ENCODE measurements around the gene ECE1.
A peak's percentile ranks its signal among the peaks of the same experiment; 100 is the strongest.

Gene ECE1

DNA sequence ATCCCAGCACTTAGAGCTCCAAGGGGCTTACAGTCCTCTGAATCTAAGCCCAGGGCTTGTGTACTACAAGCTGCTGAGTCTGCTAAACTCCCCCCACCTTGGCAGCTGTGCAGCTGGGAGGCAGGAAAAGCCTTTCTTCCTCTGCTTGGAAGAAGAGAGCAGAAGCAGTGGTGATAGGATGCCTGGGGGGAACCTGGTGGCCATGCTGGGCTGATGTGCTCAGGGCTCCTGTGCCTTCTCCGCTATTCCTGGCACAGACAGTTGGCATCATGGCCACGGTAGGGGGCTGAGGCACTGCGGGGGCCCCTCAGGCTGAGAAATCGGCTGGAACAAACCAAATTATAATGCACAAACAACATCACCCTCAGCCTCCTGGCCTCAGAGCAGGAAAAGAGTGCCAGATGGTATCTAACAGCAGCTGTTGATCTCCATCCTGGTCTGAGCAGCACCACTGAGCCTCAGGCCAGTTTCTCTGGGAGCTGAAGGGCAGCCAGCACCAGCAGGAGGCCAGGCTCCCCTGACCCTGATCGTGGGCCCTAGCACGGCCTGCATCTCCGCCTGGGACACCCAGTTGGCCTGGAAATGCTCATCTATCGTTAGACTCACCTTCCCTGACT, 35.8 kb downstream of the ECE1 start:
- DNase-seq (ENCODE audit: low read depth) = no peak

DNA sequence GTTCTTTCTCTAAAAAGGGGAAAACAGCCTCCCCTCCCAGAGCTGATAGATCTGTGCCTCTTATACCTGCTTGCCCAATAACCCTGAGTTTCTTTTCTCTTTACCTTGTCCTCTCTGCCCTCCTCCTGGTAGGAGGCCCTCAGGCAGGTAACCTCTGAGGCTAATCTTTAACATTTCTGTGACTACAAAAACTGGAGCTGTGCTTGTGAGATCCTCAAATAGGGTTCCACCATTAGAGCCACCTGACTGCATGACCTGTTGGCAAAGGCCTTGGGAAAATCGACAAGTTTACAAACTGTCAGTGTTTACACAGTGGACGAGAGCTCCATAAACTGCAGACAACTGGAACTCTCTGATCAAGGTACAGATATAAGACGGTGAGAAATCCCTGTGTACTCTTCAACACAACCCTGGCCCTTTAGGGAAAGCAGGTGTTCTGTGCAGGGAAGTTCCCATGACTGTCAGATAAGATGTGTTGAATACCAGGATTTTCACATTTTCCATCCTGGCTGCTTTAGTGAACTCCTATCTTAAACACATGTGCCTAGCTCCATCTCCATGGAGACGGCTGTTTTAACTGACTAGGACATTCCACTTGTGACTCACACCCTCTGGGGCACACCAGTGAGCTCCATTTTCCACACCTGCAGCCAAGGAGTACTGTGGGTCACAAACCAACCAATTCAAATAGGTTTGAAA, 38.3 kb downstream of the ECE1 start:
- DNase-seq (ENCODE audit: low read depth) = peak; percentile 89

DNA sequence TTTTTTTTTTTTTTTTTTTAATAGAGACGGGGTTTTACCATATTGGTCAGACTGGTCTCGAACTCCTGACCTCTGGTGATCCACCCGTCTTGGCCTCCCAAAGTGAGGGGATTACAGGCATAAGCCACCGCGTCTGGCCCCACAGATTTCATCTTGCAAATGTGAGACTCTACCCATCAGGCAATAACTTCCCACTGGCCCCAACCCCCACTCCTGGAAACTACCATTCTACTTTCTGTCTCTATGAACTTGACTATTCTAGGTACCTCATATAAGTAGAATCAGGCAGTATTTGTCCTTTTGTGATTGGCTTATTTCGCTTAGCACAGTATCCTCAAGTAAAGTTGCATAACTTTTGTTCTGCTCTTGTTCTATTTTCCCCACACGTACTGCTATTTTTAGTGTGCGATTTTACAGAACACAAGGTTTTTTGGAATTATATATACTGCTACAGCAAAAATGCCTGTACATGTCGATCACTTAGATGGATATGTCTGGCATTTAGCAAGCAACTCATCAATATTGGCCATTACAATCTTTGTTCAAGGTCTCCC, 40.2 kb downstream of the ECE1 start:
- DNase-seq (ENCODE audit: low read depth) = no peak

DNA sequence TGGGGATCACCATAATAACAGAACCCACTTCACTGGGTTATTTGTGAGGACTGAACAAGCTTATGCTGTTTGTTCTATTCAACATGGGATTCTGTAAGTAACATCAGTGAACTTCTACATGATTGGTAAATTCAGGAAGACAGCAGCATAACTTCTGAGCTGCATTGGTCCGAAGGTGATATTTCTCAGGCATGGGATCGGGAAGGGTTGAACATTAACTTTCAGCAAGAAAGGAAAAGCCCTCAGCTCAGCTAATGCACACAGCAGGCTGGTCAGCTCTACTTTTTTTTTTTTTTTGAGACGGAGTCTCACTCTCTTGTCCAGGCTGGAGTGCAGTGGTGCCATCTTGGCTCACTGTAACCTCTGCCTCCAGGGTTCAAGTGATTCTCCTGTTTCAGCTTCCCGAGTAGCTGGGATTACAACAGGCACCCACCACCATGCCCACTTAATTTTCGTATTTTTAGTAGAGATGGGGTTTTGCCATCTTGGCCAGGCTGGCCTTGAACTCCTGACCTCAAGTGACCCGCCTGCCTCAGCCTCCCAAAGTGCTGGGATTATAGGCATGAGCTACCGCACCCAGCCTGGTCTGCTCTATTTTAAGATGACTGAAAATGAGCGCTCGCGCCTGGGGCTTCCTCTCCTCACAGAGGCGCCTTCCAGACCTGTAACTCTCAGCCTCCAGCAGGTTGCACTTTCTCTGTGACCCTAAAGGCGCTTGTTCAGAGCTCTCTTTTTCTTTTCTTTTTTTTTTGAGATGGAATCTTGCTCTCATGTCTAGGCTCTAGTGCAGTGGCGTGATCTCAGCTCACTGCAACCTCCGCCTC, 42.2 kb downstream of the ECE1 start:
- DNase-seq (ENCODE audit: low read depth) = no peak

DNA sequence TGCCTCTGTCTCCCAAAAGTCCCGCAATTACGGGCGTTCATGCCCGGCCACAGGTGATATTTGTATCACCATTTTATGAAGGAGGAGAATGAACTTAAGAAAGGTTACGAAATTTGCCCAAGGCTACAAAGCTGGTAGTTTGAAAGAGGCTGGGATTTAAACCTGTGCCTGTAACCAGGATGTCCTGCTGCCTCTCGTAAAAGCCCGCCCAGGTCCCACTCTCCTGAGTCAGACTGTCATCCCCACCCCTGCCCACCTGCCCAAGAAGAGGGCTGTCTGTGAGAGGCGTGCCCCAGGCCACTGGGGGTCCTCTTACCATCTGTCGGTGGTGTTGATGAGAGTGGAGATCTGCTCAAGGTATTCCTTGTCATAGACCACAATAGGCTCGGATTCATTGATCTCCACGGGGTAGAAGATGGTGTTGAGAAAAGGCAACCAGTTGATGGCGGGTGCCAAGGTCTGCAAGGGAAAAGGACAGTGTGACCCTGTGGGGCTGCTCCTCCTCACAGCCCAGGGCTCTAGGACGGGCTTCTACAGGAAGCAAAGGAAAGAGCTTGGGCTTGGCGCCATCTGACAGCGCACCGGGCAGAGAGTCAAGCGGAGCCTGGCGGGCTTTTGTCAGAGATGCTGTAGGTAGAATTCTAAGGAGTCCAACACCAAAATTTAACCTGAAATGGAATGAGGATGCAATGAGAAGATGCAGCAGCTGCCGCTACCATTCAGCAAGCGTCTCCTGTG, 43.2 kb downstream of the ECE1 start:
- DNase-seq (ENCODE audit: low read depth) = no peak

DNA sequence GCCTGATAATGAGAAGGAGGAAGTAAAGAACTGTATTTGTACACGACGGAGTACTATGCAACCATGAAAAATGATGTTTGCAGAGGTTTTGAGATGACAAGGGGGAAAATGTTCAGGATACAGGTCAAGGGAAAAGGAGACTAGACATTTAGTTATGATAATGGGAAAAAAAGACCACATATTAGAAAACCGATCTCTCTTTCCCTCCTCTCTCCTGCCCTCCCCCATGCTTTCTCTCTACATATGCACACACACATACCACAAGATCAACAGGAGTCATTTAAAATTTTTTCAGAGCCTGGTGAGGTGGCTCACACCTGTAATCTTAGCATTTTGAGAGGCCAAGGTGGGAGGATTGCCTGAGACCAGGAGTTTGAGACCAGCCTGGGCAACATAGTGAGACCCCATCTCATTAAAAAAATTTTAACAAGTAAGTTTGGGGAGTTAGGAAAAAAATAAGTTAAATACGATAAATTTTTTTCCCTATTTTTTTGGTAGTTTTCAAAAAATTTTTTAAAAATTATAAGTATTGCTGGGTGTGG, 44.5 kb downstream of the ECE1 start:
- DNase-seq (ENCODE audit: low read depth) = no peak

DNA sequence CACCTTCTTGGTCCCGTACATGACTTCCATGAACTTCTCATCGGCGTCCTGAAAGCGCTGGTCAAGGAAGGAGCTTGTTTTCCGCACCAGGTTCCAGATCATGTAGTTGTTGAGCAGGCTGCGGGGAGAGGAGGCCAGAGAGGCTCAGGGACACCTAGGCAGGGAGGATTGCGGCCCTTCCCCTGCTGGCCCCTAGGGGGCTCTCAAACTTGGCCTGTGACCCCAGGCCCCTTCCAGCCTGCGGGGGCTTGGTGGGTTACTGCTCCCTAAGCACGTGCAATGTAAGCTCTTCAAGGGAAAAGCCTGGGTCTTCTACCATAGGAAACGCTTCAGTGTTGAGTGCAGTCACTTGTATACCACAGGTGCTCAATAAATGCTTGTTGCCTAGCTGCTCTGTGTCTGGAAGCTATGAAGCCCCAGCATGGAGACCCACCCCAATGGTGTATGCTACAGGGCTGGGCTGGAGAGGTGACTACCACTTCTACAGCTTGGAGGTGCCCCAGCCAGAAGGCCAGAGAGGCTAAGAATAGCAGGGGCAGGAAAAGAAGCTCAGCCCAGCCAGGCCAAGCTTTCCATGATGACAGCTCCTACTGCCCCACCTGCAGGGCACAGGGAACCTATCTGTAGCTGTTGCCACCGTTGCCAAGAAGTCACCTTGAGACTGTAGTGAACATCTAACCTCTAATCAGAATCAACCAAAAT, 45.1 kb downstream of the ECE1 start:
- no peak for DNase-seq (ENCODE audit: low read depth)

DNA sequence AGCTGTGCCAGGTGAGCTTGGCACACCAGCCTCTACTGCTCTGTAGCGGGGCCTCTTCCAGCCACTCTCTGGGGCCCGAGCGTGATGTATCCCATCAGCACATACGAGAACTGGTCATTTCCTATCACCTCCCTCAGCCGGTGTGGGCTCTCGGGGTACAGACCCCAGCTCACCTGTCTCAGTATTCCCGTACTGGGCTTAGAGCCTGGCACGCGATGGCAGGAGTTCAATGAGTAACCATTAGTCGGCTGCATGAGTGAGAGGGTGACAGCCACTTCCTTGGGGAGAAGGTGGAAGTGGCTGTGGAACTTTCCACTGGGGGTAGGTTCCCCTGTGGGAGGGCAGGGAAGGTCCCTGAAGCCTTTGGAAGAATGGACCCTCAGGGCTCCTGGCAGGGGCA, 46.1 kb downstream of the ECE1 start:
- peak; percentile 46 for DNase-seq (ENCODE audit: low read depth)

DNA sequence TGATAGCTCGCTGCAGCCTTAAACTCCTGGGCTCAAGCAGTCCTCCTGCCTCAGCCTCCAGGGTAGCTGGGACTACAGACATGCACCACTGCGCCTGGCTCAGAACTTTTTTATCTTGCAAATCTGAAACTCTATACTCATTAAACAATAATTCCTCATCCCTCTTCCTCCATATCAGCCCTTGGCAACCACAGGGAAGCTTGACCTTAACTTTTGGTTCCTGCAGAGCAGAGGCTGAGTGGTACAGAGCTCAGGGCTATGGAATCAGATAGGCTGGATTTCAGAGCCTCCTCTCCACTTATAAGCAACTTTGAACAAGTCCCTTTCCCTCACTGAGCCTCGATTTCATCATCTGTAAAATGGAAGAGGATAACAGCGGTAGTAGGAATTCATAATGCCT, 47.4 kb downstream of the ECE1 start:
- DNase-seq (ENCODE audit: low read depth) = no peak

DNA sequence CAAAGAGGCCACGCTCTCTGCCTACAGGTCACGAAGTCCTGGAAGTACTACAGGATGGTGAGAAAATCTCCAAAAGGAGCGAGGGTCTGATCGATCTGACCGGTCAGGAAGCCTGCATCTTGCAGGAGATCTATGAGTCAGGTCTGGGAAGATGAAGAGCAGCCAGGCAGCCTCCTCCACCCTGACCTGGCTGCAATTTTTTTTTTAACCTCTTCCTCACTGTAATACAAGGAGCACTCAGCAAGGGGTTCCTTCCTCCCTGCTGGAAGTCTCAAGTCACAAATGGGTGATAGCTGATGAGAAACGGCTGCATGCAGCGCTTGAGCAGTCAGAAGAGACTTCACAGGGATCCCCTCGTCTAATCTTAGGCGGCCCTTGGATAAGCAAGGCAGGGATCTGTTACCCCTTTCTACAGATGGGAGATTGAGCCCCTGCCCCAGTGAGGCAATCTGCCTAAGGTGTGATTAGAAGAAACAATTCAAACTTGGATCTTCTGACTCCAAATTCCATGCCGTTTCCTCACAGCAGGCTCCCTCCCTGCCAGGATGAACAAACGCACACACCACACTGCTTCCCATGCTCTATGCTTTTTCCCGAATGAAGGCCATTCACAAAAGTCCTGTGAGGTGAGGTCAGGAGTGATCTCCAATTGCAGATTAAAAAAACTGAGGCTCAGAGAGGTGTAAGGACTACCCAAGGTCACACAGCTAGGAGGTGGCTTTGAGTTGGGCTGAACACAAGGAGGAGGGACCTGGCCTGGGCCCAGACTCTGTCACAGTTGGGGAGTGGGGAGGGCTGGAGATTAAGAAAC, 48.3 kb downstream of the ECE1 start:
- peak; percentile 49 for DNase-seq (ENCODE audit: low read depth)

DNA sequence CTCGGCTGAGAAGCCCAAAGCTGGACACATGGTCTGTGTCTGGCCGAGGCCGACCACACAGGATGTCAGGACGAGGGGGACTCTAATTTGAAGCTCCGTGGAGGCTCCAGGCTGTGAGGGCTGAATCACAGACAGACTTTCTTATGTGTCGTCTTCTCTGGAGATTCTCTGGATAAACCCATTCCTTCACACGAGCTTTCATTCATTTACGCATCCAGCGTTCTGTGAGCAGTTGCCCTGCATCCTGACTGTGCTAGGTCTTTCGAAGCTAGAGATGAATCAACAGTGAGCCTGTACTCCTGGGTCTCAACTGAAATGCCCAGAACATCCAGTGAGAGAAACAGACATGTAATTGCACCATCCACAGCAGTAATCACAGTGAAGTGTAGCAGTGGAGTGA, 49.6 kb downstream of the ECE1 start:
- DNase-seq (ENCODE audit: low read depth) = no peak

DNA sequence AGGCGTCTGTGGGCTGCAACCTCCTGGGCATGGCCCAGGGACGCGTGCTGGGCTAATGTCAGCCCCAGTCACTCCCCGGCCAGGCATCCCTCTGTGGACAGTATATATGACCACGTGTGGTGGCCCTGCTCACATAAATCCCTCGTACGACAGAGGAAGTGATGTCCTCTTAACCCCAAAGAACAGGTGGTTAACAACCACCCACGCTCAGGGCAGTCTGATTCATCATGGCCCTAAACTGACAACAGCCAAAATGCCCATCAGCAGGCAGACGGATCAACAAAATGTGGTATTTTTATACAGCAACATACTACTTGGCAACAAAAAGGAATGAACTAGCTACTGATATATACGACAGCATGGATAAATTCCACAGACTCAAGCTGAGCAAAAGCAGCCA, 51.0 kb downstream of the ECE1 start:
- DNase-seq (ENCODE audit: low read depth) = peak; percentile 59

DNA sequence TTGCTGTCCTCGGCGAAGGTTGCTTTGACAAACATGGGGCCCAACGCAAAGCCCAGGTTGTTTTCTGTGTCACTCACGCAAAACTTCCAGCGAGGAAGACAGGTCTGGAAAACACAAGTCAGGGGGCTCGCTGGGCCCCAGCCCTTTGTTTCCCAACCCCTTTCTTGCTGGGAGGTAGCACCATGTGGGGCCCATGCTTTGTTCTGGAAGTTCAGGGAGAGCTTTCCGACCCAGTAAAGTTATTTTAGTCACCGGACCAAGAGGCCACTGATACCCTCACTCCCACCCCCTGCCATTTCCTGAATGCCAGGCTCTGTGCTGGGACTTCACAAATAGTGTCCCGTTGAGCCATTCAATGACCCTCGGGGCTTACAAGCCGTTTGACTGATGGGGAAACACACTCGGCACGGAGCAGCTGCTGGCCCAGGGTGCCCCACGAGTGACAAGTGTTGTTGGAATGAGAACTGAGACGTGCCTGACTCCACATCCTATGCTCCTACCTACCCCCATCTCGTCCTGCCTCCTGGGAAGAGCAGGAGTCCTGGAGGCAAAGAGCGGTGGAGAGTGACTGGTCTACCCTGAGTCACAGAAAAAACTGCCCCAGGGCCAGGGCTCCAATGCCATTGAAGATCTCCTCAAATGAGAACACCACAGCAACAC, 52.0 kb downstream of the ECE1 start:
- peak; percentile 95 for DNase-seq (ENCODE audit: low read depth)

DNA sequence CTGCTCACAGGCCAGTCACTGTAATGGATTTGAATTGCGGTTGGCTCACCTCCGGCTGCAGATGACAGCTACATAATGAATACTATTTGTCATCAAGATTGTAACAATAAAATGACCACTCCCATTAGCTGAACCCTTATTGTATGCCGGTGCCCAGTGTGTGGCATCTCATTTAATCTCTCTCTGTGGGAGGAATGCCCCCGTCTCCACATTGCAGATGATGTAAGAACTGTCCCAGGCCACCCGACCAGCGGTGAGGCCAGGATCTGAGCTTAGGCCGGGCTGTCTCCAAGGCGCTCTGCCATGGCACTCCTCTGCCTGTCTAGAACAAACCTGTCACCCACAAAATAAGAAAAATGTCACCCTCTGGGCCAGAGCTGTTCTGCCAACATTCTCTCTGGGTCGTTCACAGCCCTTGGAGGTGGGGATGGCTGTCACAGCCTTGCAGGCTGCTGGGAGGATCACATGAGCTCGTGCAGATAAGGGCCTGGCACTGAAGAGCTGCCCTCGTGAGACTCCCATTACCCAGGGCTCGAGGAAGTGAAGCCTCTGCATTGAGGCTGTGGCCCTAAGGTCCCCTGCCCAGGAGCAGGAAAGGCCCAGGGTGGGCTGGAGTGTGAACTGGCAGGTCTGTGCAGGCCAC, 52.7 kb downstream of the ECE1 start:
- DNase-seq (ENCODE audit: low read depth) = no peak

DNA sequence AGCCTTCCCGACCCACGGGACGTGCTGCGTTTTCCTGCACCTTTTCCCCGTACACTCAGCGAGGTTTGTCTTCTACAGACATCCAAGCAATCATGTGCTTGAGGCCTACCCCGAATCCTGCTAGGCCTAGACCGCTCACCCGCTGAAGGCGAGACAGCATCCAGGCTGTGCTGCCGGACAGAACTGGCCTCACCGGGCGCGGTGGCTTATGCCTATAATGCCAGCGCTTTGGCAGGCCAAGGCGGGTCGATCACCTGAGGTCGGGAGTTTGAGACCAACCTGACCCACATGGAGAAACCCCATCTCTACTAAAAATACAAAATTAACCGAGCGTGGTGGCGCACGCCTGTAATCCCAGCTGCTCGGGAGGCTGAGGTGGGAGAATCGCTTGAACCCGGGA, 54.1 kb downstream of the ECE1 start:
- DNase-seq (ENCODE audit: low read depth) = no peak

DNA sequence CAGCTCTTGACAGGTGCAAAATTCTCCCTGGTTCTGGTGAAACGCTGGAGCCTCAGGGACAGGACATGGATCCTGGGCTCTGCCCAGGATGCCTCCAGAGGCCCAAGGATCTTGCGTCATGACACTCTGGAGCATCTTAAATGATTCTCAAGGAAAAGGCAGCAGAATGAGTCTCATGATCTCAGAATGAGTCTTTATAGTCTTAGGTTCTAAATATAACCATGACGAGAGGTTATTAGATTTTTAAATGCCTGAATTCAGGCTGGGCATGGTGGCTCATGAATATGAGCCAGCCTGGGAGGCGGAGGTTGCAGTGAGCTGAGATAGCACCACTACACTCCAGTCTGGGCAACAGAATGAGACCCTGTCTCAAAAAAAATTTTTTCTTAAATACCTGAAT, 55.5 kb downstream of the ECE1 start:
- DNase-seq (ENCODE audit: low read depth) = peak; percentile 86

DNA sequence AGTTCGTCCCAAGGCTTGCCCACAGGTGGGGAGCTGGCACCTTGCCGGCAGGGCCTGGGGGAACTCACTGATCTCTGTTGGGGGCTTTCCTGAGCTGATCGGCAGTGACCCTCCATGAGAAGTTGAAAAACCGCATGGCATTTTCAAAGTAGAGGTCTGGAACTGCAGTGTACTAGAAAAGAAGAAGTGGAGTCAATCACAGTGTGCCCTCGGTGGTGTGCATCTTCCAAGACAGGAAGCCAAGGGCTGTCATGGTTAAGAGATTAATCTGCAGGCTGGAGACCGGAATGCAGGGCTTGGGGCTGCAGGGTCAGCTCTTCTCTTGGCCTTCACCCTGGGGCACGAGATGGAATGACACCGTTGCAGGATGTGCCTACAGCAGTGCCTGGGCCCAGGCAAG, 56.8 kb downstream of the ECE1 start:
- DNase-seq (ENCODE audit: low read depth) = no peak

DNA sequence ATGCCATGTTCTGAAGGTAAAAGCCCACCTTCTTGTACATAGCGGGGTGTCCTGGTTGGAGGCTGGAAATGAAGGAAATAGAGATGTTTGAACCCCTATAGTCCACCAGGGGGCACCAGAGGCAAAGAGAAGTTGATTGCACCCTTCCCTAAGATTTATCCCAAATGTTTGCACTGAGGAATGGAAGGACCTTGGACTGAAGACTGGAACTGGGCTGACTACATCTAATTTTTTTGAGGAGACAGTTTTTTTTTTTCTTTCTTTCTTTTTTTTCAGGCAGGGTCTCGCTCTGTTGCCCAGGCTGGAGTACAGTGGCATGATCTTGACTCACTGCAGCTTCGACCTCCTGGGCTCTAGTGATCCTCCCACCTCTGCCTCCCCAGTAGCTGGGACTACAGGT, 58.2 kb downstream of the ECE1 start:
- DNase-seq (ENCODE audit: low read depth) = peak; percentile 66

DNA sequence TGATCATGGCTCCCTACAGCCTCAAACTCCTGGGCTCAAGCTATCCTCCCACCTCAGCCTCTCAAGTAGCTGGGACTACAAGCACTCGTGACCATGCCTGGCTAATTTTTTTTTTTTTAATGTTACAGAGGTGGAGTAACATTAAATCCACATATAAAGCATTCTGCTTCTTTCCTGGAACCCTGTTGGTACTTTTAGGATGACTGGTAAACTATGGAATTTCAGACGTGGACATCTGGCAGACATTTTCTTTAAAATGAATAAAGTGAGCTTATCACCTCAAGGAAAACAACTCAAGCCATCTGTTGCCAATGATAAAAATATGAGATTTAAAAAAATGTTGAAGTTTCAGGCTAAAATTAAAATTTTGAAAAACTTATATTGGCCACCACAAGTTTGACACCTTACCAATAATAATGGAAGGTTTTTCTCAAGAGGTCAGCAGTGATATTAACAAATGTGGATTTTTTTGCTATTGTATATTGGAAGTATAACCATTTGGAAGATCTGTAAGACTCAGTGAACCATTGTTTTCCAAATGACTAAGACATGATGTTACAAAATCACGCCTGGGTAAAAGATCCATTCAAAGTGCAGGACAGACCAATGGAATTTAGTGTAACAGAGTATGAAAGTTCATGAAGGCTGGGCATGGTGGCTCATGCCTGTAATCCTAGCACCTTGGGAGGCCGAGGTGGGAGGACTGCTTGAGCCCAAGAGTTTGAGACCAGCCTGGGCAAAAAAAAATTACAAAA, 60.8 kb downstream of the ECE1 start:
- peak; percentile 52 for DNase-seq (ENCODE audit: low read depth)

All from ELR (cell line).